Ecto neural progenitor cell (in vitro differentiated cells): ENCODE data around the gene PRKCZ.

Source experiments
- DNase-seq: peaks from one replicate; pipeline ENCODE4 v3.0.0-alpha.2; 2018; ENCODE audit warnings: low spot score

The PRKCZ gene

DNA sequence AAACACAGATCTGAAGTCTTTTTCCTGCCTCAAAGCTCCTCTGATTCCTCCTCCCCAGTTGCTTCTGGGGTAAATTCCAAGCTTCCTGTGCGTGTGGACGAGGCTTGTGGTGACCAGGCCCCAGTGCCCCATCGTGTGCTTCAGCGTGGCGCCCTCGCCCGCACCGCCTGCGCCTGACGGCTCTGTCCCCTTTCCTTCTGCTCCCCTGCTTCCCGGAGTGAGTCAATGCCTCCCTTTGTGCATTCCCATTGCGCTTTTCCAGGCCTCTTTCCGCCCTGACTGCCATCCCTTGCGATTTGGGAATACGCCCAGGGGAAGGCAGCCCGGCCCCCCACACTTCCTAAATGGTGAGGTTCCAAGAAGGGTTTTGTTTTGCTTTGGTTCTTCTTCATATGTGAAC, 108.1 kb downstream of the PRKCZ start:
- no peak for DNase-seq

GRCh38 chr1:2159124-2159523, 108.9 kb downstream of the PRKCZ start:
- no peak for DNase-seq

DNA sequence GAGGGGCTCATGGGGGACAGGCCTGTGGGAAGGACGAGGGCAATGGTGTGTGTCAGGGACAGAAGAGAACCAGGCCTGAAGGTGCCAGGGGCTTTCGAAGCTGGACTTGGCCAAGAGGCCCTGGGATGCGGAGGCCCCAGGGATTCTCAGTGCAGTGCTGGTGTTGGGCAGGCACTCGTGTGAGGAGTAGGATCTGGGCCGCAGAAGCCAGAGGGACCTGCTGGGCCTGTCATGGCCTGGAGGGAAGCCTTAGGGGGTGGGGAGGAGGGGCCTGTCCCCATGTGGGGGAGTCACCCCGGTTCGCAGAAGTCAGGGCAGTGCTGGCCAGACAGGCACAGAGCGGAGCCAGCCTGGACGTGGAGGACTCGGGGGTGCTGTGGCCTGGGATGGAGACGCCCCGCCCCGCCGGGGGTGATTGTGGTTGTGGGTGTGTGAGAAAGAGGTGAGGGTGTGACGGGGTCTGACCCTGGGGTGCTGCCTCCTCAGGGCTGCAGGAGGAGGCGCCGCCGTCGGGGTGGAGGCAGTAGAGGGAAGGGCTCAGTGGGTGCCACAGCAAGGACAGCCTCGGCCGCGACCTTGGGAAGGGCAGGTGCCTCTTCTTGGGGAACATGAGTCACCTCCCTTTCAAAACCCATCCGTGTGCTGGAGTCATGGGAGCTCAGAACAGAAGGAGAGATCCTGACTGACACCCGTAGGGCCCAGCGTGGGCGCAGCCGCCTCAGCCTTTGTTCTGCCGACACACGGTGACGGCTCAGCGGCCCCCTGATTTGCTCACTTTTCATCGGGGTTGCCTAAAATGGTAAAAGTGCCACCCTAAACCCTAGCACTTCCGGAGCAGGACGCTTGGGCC, 110.5 kb downstream of the PRKCZ start:
- no peak for DNase-seq

- DNase-seq, result no peak
Measured at GRCh38 chr1:2163205-2163604, 113.0 kb downstream of the PRKCZ start.

- DNase-seq, result no peak
Measured at GRCh38 chr1:2165646-2166045, 115.4 kb downstream of the PRKCZ start.

DNA sequence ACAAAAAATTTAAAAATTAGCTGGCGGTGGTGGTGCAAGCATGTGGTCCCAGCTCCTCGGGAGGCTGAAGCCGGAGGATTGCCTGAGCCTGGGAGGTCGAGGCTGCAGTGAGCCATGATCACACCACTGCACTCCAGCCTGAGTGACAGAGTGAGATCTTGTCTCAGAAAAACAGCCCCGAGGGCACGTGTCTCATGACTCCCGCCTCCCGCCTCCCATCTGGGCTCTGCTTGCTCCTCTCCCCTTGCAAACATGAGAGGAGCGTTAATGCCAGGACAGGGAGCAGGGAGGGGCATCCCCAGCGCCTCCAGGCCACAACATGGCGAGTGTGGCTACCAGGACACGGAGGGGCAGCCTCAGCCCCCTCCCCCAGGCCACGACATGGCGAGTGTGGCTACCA, 116.0 kb downstream of the PRKCZ start:
- no peak for DNase-seq

- DNase-seq, result no peak
Measured at GRCh38 chr1:2166695-2167094, 116.5 kb downstream of the PRKCZ start.

DNA sequence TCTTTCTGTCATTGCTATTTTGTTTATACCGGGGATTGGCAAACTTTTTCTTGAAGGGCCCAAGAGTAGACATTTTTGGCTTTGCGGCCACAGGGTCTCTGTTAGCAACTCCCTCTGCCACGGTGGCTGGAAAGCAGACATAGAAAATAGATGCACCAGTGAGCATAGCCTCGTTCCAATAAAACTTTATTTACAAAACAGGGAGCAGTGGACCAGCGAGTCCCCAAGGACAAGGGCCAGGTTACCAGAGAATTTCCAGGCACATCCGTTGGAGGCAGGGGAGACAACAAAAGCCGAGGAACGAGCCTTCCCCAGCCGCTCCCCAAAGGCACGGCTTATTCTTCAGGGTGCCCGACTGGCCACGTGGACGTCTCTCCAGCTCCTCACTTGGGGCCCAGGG, 117.9 kb downstream of the PRKCZ start:
- DNase-seq, result no peak

- DNase-seq, result no peak
Measured at GRCh38 chr1:2168535-2168934, 118.3 kb downstream of the PRKCZ start.

DNA sequence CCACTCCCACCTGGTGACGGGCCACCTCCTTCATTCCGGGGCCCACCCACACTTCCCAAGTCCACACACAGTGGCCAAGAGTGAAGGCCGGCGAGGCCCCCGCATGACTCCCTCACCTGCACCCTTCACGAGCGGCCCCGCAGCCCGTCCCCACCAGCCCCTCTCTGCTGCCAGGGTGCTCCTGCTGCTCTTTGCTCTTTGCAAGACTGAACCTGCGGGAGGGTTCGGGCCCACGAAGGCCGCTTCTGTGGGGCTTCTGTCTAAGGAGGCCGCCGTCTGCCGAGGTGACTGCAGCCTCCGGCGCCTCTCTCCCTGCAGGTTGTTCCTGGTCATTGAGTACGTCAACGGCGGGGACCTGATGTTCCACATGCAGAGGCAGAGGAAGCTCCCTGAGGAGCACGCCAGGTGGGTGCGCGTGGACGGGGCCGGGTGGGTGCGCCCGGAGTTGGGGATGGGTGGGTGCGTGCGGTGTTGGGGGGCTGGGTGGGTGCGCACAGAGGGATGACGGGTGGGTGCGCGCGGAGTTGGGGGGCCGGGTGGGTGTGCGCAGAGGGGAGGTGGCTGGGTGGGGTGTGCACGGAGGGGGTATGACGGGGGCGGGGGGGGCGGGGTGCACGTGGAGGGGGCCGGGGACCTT, 119.1 kb downstream of the PRKCZ start:
- DNase-seq, result no peak

DNA sequence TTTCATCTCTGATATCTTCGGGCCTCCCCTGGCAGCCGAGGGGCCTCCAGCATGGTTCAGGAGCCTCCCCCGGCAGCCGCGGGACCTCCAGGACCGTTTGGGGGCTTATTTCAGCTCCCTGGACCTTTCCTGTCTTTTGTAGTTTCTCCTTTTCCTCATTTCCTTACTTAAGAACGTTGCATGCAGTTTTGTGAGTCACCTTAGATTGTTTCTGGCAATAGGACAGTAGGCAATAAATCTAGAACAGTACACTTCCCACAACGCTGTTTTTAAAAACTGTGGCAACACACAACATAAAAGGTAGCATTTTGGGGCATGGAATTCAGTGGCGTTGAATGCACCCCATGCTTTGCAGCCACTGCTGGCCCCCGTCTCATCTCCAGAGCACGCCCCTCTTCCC, 120.0 kb downstream of the PRKCZ start:
- DNase-seq, result no peak

DNA sequence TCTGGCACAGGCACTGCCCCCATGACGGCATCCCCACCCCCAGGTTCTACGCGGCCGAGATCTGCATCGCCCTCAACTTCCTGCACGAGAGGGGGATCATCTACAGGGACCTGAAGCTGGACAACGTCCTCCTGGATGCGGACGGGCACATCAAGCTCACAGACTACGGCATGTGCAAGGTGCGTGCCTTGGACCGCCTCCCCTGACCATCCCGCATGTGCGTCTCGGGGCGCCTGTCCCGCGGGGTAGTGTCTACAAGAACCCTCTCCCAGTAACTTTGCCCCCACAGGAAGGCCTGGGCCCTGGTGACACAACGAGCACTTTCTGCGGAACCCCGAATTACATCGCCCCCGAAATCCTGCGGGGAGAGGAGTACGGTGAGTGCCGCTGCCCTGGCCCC, 121.8 kb downstream of the PRKCZ start:
- DNase-seq, result no peak

DNA sequence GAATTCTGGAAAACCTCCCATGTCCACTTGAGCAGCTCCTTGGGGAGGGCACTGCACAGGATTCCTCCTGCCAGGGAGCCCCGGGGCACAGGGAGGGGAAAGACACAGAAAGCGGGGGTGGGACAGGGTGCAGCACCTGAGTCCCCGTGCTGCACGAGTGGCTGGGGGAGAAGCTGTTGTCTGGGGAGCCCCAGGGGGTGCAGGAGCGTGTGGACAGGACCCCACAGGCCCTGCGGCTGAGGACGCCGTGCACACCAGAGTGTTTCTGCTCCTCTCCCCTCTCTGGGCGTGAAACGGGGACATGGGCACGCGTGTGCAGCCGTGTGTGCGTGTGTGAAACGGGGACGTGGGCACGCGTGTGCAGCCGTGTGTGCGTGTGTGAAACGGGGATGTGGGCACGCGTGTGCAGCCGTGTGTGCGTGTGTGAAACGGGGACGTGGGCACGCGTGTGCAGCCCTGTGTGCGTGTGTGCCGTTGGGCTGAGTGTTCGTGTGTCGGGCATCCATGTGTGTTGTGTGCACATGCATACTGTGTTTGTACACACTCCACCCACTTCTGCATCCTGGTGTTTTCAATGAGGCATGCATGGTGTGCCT, 122.4 kb downstream of the PRKCZ start:
- no peak for DNase-seq

DNA sequence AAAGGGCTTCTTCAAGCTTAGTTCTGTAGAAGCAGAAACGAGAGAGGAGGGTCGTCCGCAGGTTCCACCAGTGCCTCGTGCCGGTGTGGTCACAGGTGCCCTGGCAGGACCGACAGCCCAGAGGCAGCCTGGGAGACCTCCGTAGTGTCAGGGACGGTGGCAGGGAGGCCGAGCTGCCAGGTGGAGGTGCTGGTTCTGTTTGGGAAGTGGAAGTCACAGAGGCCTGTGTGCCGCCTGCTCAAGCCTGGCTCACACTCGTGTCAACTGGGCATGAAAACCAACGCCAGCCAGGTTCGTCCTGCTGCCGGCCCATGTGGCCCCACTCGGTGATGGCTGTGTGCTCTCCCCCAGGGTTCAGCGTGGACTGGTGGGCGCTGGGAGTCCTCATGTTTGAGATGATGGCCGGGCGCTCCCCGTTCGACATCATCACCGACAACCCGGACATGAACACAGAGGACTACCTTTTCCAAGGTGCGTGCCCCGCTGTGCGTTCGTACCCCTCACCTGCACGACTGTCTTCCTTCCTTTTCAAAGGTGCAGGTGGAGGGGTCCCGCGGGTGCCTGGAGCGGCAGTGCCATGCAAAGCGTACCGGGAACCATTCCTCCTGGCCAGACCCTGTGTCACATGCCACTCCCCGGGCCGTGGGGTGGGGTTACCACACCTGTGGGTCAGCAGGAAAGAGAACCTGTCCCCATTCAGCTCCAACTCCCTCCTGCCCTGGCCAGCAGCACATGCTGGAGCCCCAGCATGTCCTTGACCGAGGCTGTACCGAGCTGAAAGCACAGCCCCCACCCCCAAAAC, 123.5 kb downstream of the PRKCZ start:
- no peak for DNase-seq

DNA sequence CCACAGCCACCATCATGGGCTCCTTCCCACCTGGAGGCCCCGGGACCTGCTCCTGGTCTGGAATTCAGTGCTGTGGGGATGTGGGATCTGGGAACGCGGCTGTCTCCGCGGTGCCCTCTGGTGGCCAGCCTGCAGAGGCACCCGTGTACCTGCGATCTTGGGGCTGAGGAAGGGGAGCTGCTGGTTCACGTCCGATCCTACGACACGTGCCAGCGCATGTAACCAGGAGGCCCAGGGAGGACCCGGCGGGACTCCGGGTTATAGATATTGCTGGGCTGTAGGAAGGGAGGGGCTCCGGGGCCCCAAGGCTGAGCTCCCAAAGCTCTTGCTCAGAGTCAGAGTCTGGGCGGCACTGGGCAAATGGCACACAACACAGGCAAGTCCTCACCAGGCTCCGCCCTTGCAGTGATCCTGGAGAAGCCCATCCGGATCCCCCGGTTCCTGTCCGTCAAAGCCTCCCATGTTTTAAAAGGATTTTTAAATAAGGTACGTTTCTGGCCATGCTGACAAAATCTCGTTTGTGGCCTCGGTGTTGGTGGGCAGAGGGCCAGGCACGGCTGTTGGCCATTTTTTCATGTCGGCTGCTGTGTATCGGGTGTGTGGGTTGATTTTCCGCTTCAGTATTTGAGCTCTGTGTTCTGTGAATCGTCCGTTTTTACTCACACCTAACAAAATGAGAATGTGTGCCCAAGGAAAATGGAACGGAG, 124.3 kb downstream of the PRKCZ start:
- peak; percentile 83 for DNase-seq

GRCh38 chr1:2175055-2175414, 124.8 kb downstream of the PRKCZ start:
- no peak for DNase-seq

DNA sequence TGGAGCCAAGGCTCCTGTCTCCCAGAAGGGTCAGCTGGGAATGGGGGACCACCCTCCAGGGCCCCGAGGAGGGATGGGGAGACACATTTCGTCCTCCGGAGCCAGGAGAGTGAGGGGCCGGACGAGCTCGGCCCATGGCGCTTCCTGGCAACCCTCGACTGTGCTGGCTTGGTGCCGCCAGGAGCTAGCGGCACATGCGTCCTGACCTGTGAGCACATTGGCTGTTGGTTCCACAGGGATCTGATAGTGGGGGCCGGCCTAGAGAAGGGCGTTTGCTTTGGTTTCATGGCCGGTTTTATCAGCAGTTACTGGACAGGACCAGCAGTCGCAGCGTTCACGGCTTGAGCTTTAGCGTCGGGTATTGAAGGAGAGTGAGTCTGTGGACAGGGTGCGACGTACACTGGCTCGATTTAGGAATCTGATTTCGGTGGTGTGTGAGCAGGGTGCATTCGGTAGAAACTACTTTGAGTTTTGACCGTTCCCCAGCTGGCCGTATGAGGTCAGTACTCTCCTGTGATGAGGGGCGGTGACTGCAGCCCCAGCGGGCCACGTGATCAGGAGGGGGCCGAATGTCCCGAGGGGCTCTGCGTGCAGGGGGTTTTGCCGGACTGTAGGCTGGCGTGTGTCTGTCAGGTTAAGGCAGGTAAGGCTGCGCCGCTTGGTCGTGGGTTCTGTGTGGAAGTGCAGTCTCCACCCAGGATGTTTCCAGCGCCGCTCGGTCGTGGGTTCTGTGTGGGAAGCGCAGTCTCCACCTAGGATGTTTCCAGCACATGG, 125.7 kb downstream of the PRKCZ start:
- no peak for DNase-seq

DNA sequence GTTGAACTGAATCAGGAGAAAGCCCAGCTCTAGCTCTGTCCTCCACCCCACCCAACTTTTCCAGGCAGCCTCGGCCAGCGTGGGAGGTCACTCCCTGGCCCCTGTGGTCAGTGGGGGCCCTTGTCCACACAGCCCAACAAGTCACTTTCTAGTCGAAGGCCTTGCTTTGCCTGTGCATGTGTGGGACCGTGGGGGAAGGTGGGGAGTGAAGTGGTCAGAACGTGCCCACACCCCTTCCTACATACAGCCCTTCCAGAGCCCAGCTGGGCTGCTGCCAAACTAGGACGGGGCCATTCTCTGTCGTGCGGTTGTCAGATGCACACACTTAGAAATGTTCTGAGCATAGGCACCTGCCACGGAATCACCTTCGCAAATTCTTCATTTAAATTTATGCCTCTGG, 126.4 kb downstream of the PRKCZ start:
- no peak for DNase-seq

DNA sequence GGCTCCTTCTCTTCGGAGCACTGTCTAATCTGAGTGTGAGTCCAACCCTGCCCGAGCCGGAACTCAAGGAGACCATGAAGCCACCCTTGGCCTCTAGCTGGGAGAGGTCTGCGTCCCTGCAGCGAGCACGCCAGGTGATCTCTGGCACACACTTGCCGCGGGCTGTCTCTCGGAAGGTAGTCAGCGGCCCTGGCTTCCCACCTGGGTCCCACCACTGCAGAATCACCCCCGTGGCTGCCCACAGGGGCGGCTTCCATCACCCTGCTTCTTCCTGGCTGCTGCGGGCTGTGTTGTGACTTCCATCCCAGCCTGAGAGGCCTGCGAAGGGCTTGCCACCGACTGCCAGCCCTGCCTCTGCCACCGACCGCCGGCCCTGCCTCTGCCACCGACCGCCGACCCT, 127.3 kb downstream of the PRKCZ start:
- DNase-seq, result no peak

DNA sequence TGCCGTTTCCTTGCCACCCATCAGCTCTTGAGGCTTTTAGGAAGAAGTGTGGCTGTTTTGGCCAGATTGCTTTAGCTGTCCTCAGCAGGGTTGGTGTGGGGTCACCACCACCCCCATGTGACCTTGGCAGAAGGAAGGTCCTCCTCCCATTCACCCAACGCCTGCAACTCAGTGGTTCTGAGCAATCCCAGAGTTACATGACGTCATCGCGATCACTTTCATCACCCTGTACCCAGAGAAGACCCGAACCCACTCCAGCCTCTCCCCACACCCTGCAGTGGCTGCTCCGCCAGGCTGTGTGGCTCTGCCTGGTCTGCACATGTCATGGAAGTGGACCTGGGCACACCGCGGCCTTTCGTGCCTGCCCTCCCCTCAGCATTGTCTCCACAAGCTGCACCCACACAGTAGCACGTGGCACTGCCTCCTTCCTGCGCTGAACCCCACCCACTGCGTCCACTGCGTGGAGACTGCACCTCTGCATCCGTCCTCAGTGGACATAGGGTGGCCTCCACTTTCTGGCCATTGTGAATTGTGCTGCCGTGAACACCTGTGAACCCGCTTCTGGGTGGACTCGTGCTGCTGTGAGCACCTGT, 127.8 kb downstream of the PRKCZ start:
- no peak for DNase-seq

- DNase-seq, result no peak
Measured at GRCh38 chr1:2178875-2179274, 128.7 kb downstream of the PRKCZ start.
